HG02970 (cell line): ENCODE measurements around the gene CYTH1.
"Not testable (repeated sequence)": the region's sequence is repeated elsewhere in the genome, so short reads cannot be mapped to it uniquely, and the experiment has no call there.

Experiments
- ATAC-seq: cut with Tn5 transposase; IDR thresholded peaks from one replicate; pipeline ENCODE4 v1.9.1; 2021; ENCODE audit warnings: mild to moderate bottlenecking, moderate library complexity, moderate number of reproducible peaks; ENCODE audit not compliant: unreplicated experiment, low FRiP score

The CYTH1 gene

GRCh38 chr17:78789149-78789662, 7.1 kb upstream of the CYTH1 start:
- no peak for ATAC-seq

GRCh38 chr17:78788451-78788850, 6.4 kb upstream of the CYTH1 start:
- no peak for ATAC-seq

- no peak for ATAC-seq
These were observed 5.4 kb upstream of the CYTH1 start for GRCh38 chr17:78787444-78787843.

GRCh38 chr17:78785663-78786057, 3.6 kb upstream of the CYTH1 start:
- no peak for ATAC-seq

GRCh38 chr17:78785011-78785662, 3.1 kb upstream of the CYTH1 start:
- no peak for ATAC-seq

- no peak for ATAC-seq
These were observed 2.3 kb upstream of the CYTH1 start for GRCh38 chr17:78784352-78784751.

GRCh38 chr17:78783711-78784324, 1.7 kb upstream of the CYTH1 start:
- ATAC-seq, result no peak

- peak; percentile 7 for ATAC-seq
These were observed 775 bp downstream of the CYTH1 start for GRCh38 chr17:78781104-78781892.

GRCh38 chr17:78780335-78780734, 1.7 kb downstream of the CYTH1 start:
- no peak for ATAC-seq

- ATAC-seq, result no peak
These were observed 2.2 kb downstream of the CYTH1 start for GRCh38 chr17:78779850-78780249.

- ATAC-seq, result not testable (repeated sequence)
These were observed 2.8 kb downstream of the CYTH1 start for GRCh38 chr17:78779286-78779651.

GRCh38 chr17:78777881-78778280, 4.2 kb downstream of the CYTH1 start:
- no peak for ATAC-seq

GRCh38 chr17:78774956-78775571, 7.0 kb downstream of the CYTH1 start:
- no peak for ATAC-seq

- no peak for ATAC-seq
These were observed 7.6 kb downstream of the CYTH1 start for GRCh38 chr17:78774453-78774852.

GRCh38 chr17:78771758-78772382, 10.2 kb downstream of the CYTH1 start:
- no peak for ATAC-seq

GRCh38 chr17:78769196-78769773, 12.8 kb downstream of the CYTH1 start:
- no peak for ATAC-seq

GRCh38 chr17:78767806-78768205, 14.3 kb downstream of the CYTH1 start:
- no peak for ATAC-seq

GRCh38 chr17:78766743-78767294, 15.3 kb downstream of the CYTH1 start:
- no peak for ATAC-seq

GRCh38 chr17:78766225-78766624, 15.8 kb downstream of the CYTH1 start:
- no peak for ATAC-seq

GRCh38 chr17:78765821-78766220, 16.3 kb downstream of the CYTH1 start:
- ATAC-seq, result no peak
